Left lung (tissue), 10 donors: ENCODE data around the gene MTSS2. TPM values are rescaled to one million over a fixed set of nuclear protein-coding genes. Genes with fewer than 3 reads are reported as not detected.

Source experiments
- ATAC-seq: fragments of 200-7000 bp; cut with Tn5 transposase; one replicate; pipeline ENCODE4 v1.9.1; 2020; ENCODE audit warnings: moderate library complexity
- DNase-seq, 4 donors: peaks; one replicate each; pipeline ENCODE4 v3.0.0-alpha.2; 2013 to 2020
- H3K27ac ChIP-seq, 2 donors: fragments of 200-600 bp; sonication (generic) in 1 of 2; one replicate each; pipeline versions ENCODE4 v1.5.0 to v1.8.0; 2020 to 2021
- H3K27me3 ChIP-seq, 2 donors: fragments of 200-600 bp; sonication (generic) in 1 of 2; one replicate each; pipeline versions ENCODE4 v1.5.0 to v1.8.0; 2020 to 2021
- H3K36me3 ChIP-seq, 2 donors: fragments of 200-600 bp; sonication (generic) in 1 of 2; one replicate each; pipeline versions ENCODE4 v1.5.0 to v1.8.0; 2020 to 2021
- H3K4me1 ChIP-seq, 2 donors: fragments of 200-600 bp; one replicate each; pipeline ENCODE4 v1.8.0; 2021
- H3K4me3 ChIP-seq, 2 donors: fragments of 200-600 bp; sonication (generic) in 1 of 2; one replicate each; pipeline versions ENCODE4 v1.5.0 to v1.8.0; 2020 to 2021; ENCODE audit warnings: mild to moderate bottlenecking in 1 of 2
- H3K9me3 ChIP-seq, 2 donors: fragments of 200-600 bp; sonication (generic) in 1 of 2; one replicate each; pipeline versions ENCODE4 v1.5.0 to v1.8.0; 2020 to 2021
- CTCF ChIP-seq, 2 donors: fragments of 200-600 bp; sonication (generic) in 1 of 2; IDR thresholded peaks; one replicate each; pipeline versions ENCODE4 v1.5.0 to v1.8.0; 2021; ENCODE audit warnings: antibody characterized with exemption in 2 of 2
- intact Hi-C, 2 donors: fragments of 100-400 bp; cut with DNase I; formaldehyde crosslinking; loops; one replicate each; pipeline versions ENCODE4 v1.11.2 to v1.14.2; 2022
- polyA plus RNA-seq, 6 donors: library from polyadenylated mRNA; unstranded; fragments of 120-200 nt; gene quantifications; one replicate each; pipeline ENCODE4 v1.2.1, GENCODE V29; 2013; ENCODE audit not compliant: insufficient read length in 6 of 6
- total RNA-seq, 2 donors: library from RNA; stranded (reverse); fragmentation: NEBNext Ultra II Directional; extraction: Animal tissue kit (Norgen Biotek cat#: 25700); gene quantifications; one replicate each; pipeline ENCODE4 v1.2.1, GENCODE V29; 2021
- donor health status: DM: no; HTN: yes; CAD: no.
- donor health status: DM: no; HTN: no; CAD: no.

MTSS2 gene
- total and polyA plus RNA-seq, 8 donors, result 58.1 to 106 (median 98.6) TPM

GRCh38 chr16:70656065-70656711, 29.7 kb downstream of the MTSS2 start:
- Histone ChIP-seq H3K4me3 (no peak overlapping the region), H3K4me1 (peaks cover 0 to 3% of the 10 kb centered on the region in 2 donors), H3K36me3 (no peaks in the 10 kb centered on the region), H3K27me3 (no peaks in the 10 kb centered on the region), H3K9me3 (no peaks in the 10 kb centered on the region), H3K27ac (no peak overlapping the region)
- intact Hi-C loops, result loop anchor here in 1 of 2 donors (10.0 kb wide), 1 partner anchor 291 kb away; no protein-coding TSS in a partner anchor
- TF ChIP-seq CTCF (IDR thresholded peaks at IDR 0.05), result no peak
- ATAC-seq (no peak), DNase-seq (no peak)

DNA sequence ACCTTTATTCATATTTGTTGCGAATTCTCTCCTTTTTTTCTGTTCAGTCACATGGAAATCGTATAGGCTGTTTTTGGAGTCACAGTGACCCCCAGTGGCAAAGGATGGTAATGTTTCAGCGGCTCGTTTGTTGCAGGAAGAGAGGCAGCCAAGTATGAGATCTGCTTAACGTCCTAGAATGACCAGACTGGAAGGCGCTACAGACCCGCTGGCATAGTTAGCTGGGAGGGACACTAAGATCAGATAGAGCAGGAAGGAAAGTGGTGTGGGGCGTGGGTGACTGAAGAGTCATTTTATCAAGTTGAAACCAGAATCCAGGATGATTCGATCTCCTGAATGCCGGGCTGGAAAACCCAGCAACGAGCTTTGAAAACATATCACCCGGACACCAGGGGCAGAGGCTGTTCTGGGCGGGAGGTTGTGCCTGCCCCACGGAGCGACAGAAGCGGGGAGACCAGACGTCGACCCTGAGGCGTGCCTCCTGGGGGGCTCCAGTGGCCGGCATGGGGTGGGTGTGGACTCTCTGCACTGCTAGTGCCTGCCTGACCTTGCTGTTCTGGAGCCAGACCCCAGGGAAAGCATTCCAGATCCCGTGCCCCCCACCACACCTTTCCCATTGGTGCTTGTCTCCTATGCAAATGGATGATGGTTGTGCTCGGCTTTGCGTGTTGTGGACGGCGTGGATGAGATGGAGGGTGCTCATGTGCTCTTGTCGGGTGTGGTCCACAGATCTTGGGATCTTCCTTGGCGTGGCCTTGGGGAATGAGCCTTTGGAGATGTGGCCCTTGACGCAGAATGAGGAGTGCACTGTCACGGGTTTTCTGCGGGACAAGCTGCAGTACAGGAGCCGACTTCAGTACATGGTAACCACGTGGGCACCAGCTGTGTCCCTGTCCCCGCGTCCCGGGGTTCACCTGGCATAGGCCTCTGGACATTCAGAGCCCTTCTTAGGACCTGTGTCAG, 31.8 kb downstream of the MTSS2 start:
- H3K4me3 ChIP-seq, result no peak overlapping the region
- peak; percentile 78 to 91 for TF ChIP-seq CTCF (IDR thresholded peaks at IDR 0.05)
- H3K27me3 ChIP-seq, result no peaks in the 10 kb centered on the region
- intact Hi-C loops, result loop anchor here in 1 of 2 donors (5.0 to 10.0 kb wide), 2 partner anchors 127 to 289 kb away; no protein-coding TSS in a partner anchor
- peaks cover 0 to 3% of the 10 kb centered on the region in 2 donors for H3K4me1 ChIP-seq
- no peaks in the 10 kb centered on the region for H3K36me3 ChIP-seq
- DNase-seq (peak in 3 of 4 donors; percentile 26 to 88 (median 81)), ATAC-seq (peak; percentile 95)
- no peaks in the 10 kb centered on the region for H3K9me3 ChIP-seq
- H3K27ac ChIP-seq, result no peak overlapping the region

DNA sequence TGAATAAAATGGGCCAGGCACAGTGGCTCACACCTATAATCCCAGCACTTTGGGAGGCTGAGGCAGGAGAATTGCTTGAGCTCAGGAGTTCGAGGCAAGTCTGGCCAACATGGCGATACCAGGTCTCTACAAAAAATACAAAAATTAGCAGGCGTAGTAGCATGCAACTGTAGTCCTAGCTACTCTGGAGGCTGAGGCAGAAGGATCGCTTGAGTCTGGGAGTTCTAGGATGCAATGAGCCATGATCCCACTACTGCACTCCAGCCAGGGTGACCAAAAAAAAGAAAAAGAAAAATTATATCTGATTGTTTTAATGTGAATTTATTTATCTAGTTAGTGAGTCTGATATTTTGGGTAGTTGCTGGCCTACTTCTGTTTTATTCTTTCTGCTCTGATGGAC, 32.4 kb downstream of the MTSS2 start:
- Histone ChIP-seq H3K9me3 (no peaks in the 10 kb centered on the region), H3K27me3 (no peaks in the 10 kb centered on the region), H3K36me3 (no peaks in the 10 kb centered on the region), H3K27ac (no peak overlapping the region), H3K4me1 (peaks cover 0 to 3% of the 10 kb centered on the region in 2 donors), H3K4me3 (no peak overlapping the region)
- TF ChIP-seq CTCF (IDR thresholded peaks at IDR 0.05), result no peak
- ATAC-seq, result no peak
- peak in 1 of 4 donors; percentile 4 for DNase-seq
- intact Hi-C loops, result loop anchor here in 1 of 2 donors (5.0 to 10.0 kb wide), 2 partner anchors 126 to 289 kb away; no protein-coding TSS in a partner anchor

DNA sequence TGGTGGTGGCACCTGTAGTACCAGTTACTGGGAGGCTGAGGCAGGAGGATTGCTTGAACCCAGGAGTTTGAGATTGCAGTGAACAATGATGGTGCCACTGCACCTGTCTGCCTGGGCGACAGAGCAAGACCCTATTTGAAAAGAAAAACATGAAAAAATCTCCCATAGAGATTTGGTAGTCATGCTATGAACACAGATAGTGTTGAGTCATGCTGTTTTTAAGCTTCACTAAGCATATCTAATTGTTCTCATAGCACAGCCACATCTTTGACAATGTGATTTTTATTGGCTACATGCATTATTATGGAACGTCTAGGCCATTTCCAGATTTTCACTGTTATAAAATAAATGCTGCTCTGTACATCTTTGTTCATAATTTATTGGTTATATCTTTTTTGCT, 33.5 kb downstream of the MTSS2 start:
- Histone ChIP-seq H3K9me3 (no peaks in the 10 kb centered on the region), H3K27ac (no peak overlapping the region), H3K36me3 (no peaks in the 10 kb centered on the region), H3K4me1 (peaks cover 0 to 3% of the 10 kb centered on the region in 2 donors), H3K27me3 (no peaks in the 10 kb centered on the region), H3K4me3 (no peak overlapping the region)
- DNase-seq (no peak), ATAC-seq (no peak)
- intact Hi-C loops, result loop anchor here in 1 of 2 donors (5.0 to 10.0 kb wide), 2 partner anchors 125 to 288 kb away; no protein-coding TSS in a partner anchor
- no peak for TF ChIP-seq CTCF (IDR thresholded peaks at IDR 0.05)
